ENCODE measurements around the gene SPEN. TPM values are rescaled to one million over a fixed set of nuclear protein-coding genes. Genes with fewer than 3 reads are reported as not detected.

Gene SPEN
- total and polyA plus RNA-seq, 9 of the 15 experiments (the other 6 are each of a cell fraction or from before 2014, with no cell fraction given) = 5.7 to 87.5 (median 27.2) TPM

GRCh38 chr1:15849775-15850324 lies 2.3 kb downstream of the SPEN start (continued):
- no peak for TF ChIP-seq SETDB1 (IDR thresholded peaks at IDR 0.05; ENCODE audit: low read length)
- no peak for TF ChIP-seq PHB2 (IDR thresholded peaks at IDR 0.05; ENCODE audit: low read depth)
- TF ChIP-seq HNRNPH1 (optimal IDR thresholded peaks at IDR 0.05; ENCODE audit: low read depth, low read length) = no peak
- no peak for TF ChIP-seq ZNF717 (CRISPR knock-in tag; IDR thresholded peaks at IDR 0.05)
- TF ChIP-seq ZNF3 (CRISPR knock-in tag; IDR thresholded peaks at IDR 0.05) = no peak
- no peak for TF ChIP-seq SNAPC5 (CRISPR knock-in tag; IDR thresholded peaks at IDR 0.05)
- TF ChIP-seq TSC22D4 (tag; IDR thresholded peaks at IDR 0.05) = no peak
- TF ChIP-seq E2F6 (IDR thresholded peaks at IDR 0.05; ENCODE audit: borderline replicate concordance in 1 of 2, extremely low read depth in 1 of 2, insufficient read depth in 1 of 2, insufficient read length in 1 of 2, low read depth in 1 of 2, low read length in 1 of 2, poor library complexity in 1 of 2, severe bottlenecking in 1 of 2) = peak in 1 of 2 experiments; percentile 71
- no peak for TF ChIP-seq ERF (CRISPR knock-in tag; IDR thresholded peaks at IDR 0.05)
- no peak for TF ChIP-seq ZNF124 (CRISPR knock-in tag; IDR thresholded peaks at IDR 0.05)
- no peak for TF ChIP-seq MECOM (CRISPR knock-in tag; IDR thresholded peaks at IDR 0.05)
- no peak for TF ChIP-seq MCM3 (IDR thresholded peaks at IDR 0.05)
- no peak for TF ChIP-seq ZNF586 (CRISPR knock-in tag; conservative IDR thresholded peaks at IDR 0.05)
- TF ChIP-seq PTRF (tag; IDR thresholded peaks at IDR 0.05) = no peak
- no peak for TF ChIP-seq ZNF398 (CRISPR knock-in tag; IDR thresholded peaks at IDR 0.05)
- TF ChIP-seq TAF15 (IDR thresholded peaks at IDR 0.05; ENCODE audit: low read depth, low read length) = no peak
- TF ChIP-seq CBX2 (IDR thresholded peaks at IDR 0.05; ENCODE audit: insufficient read depth, low read length, poor library complexity, severe bottlenecking) = no peak
- TF ChIP-seq MYBL2 (IDR thresholded peaks at IDR 0.05; ENCODE audit: low read depth) = no peak
- TF ChIP-seq MYBL2 (CRISPR knock-in tag; IDR thresholded peaks at IDR 0.05; ENCODE audit: borderline replicate concordance) = no peak
- peak; percentile 85; the same call in 1 of the 2 replicates for TF ChIP-seq ZC3H4 (CRISPR knock-in tag; IDR thresholded peaks at IDR 0.05; ENCODE audit: borderline replicate concordance)
- no peak for TF ChIP-seq CEBPB (tag; IDR thresholded peaks at IDR 0.05)
- TF ChIP-seq ZBTB33 (CRISPR knock-in tag; IDR thresholded peaks at IDR 0.05) = 0 out of 2 replicates have a peak, but pooled peaks have one; percentile 5
- no peak for TF ChIP-seq NCOA4 (IDR thresholded peaks at IDR 0.05; ENCODE audit: partially characterized antibody)
- 0 out of 2 replicates have a peak, but pooled peaks have one; percentile 26 for TF ChIP-seq NR2C2 (CRISPR knock-in tag; IDR thresholded peaks at IDR 0.05)
- no peak for TF ChIP-seq NR2C2 (tag; IDR thresholded peaks at IDR 0.05)
- TF ChIP-seq FOXP1 (CRISPR knock-in tag; IDR thresholded peaks at IDR 0.05) = no peak; the same call in 1 of the 2 replicates
- no peak for TF ChIP-seq PHB (CRISPR knock-in tag; IDR thresholded peaks at IDR 0.05)

Measured in K562 (cell line).